Muscle layer of duodenum (tissue), 2 donors: ENCODE measurements around the gene BFSP1.

ENCODE experiments used
- H3K27ac ChIP-seq: one replicate; pipeline ENCODE4 v1.7.0; 2013; ENCODE audit warnings: mild to moderate bottlenecking, low read length
- H3K27me3 ChIP-seq: one replicate; pipeline ENCODE4 v1.7.0; 2013; ENCODE audit warnings: low read depth, mild to moderate bottlenecking, control low read depth, low read length
- H3K36me3 ChIP-seq, 2 donors: one replicate each; pipeline ENCODE4 v1.7.0; 2013; ENCODE audit warnings: low read length in 2 of 2, control low read depth in 1 of 2, mild to moderate bottlenecking in 1 of 2; ENCODE audit not compliant: insufficient read depth in 2 of 2, control insufficient read depth in 1 of 2
- H3K4me1 ChIP-seq, 2 donors: one replicate each; pipeline ENCODE4 v1.7.0; 2013; ENCODE audit warnings: low read length in 2 of 2, mild to moderate bottlenecking in 2 of 2, control low read depth in 1 of 2, moderate library complexity in 1 of 2; ENCODE audit not compliant: insufficient read depth in 2 of 2, control insufficient read depth in 1 of 2
- H3K4me3 ChIP-seq, 2 donors: one replicate each; pipeline ENCODE4 v1.7.0; 2013; ENCODE audit warnings: low read length in 2 of 2, low read depth in 1 of 2, mild to moderate bottlenecking in 1 of 2
- H3K9me3 ChIP-seq, 2 donors: one replicate each; pipeline ENCODE4 v1.7.0; 2013; ENCODE audit warnings: low read length in 2 of 2, control low read depth in 1 of 2, mild to moderate bottlenecking in 1 of 2; ENCODE audit not compliant: control insufficient read depth in 1 of 2
- donor health status: healthy.

The BFSP1 gene

DNA sequence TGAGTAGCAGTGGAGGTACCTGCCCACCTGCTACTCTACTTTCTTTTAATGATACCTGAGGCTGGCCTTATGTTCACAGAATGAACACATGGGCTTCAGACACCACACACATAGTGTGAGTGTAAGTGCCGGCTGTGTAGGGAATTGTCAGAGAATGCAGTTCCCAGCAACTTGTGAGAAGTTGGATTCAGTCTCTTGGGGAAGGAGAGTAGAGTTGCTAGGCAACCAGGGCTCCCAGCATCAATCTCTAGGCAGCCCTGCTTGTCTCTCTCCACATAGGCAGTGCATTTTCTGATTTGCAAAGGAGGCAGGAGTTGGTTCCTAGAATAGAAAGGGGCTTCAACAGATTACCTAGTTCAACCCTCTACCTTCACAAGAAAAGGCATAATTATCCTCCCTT, 74.1 kb downstream of the BFSP1 start:
- H3K4me1 ChIP-seq: no peaks in the 10 kb centered on the region
- no peaks in the 10 kb centered on the region for H3K27me3 ChIP-seq
- no peaks in the 10 kb centered on the region for H3K36me3 ChIP-seq
- no peak overlapping the region for H3K4me3 ChIP-seq
- H3K27ac ChIP-seq: no peak overlapping the region
- H3K9me3 ChIP-seq: no peaks in the 10 kb centered on the region

DNA sequence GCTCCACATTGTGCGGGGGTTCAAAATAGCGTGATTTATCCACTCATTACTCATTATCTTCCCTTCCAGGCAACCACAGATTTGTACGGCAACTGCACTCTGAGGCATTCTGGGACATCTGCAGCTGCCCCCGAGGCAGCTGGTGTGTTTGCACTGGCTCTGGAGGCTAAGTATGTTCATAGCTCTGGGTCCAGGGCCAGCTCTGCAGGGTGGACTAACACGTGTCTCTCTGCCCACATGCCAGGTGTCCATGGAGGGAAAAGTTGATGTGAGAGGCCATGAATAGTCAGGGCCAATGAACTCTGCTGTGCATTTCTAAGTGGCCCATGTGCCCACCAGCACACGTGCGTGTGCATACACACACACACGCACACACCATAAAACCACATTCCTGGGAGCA, 74.9 kb downstream of the BFSP1 start:
- no peaks in the 10 kb centered on the region for H3K27me3 ChIP-seq
- H3K4me3 ChIP-seq: no peak overlapping the region
- no peak overlapping the region for H3K27ac ChIP-seq
- no peaks in the 10 kb centered on the region for H3K4me1 ChIP-seq
- H3K9me3 ChIP-seq: no peaks in the 10 kb centered on the region
- no peaks in the 10 kb centered on the region for H3K36me3 ChIP-seq

DNA sequence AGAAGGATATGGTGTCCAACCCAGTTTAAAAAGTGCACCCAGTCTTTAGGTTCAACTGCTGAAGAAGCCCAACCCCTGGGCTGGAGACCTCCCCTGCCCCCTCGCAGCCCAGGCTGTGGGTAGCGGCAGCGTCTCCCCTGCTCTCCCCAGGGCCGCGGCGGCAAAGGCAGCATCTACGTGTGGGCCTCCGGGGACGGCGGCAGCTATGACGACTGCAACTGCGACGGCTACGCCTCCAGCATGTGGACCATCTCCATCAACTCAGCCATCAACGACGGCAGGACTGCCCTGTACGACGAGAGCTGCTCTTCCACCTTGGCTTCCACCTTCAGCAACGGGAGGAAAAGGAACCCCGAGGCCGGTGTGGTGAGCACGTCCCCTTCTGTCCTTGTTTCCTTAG, 77.6 kb downstream of the BFSP1 start:
- no peak overlapping the region for H3K27ac ChIP-seq
- no peaks in the 10 kb centered on the region for H3K27me3 ChIP-seq

DNA sequence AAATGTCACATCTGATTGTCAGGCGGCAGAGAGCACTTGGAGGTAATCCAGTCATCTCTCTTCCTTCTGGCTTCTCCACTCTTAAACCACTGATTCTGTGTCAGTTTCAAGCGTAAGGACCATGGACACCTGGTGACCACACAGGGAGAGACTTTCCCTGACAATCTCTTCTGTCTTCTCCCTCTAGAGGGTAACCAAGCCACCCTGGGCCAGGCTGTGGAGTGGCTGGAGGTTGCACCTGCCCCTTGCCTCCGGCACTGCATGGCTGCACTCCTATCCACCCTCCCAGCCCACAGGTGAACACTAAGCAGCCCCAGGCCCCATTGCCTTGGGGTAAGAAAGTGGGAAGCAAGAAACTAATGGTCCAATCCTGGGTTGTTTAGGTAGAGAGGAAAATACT, 78.7 kb downstream of the BFSP1 start:
- H3K36me3 ChIP-seq: no peaks in the 10 kb centered on the region
- H3K27me3 ChIP-seq: no peaks in the 10 kb centered on the region
- no peak overlapping the region for H3K4me3 ChIP-seq
- no peaks in the 10 kb centered on the region for H3K9me3 ChIP-seq
- H3K27ac ChIP-seq: no peak overlapping the region
- H3K4me1 ChIP-seq: no peaks in the 10 kb centered on the region

More for the DNA sequence above, 77.6 kb downstream of the BFSP1 start:
- no peaks in the 10 kb centered on the region for H3K4me1 ChIP-seq
- H3K9me3 ChIP-seq: no peaks in the 10 kb centered on the region
- no peak overlapping the region for H3K4me3 ChIP-seq
- no peaks in the 10 kb centered on the region for H3K36me3 ChIP-seq

DNA sequence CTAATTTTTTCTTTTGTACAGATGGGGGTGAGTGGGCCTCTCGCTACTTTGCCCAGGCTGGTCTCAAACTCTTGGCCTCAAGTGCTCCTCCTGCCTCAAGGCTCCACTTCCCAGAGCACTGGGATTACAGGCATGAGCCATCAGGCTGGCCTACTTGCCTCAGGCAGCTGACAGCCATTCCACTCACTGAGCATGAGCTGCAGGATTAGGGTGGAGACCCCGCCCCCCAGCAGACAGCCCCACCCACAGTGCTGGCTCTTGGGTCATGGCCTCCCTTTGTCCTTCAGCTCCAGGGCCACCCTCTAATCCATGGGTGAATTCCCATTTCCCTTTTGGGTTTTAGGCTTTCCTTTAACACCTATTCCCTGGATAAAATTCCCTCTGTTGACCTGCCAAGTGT, 82.1 kb downstream of the BFSP1 start:
- no peaks in the 10 kb centered on the region for H3K9me3 ChIP-seq
- H3K4me3 ChIP-seq: no peak overlapping the region
- no peaks in the 10 kb centered on the region for H3K4me1 ChIP-seq

DNA sequence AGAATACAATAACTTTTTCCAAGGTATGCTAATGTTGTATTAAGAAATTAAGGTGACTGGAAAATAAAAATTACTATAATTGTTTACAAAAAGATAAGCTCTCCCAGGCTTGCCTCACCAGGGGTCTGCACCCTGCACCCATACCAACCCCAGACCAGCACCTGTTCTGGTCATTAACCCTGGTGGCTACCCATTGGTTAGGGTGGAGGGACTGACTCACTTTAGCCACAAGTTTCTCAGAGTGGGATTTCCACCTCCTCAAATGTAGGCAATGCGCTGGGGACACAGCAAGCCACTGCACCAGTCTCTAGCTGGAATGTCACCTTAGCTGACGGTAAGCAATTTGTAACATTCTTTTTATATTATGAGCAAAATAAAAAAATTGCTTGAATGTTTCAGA, 83.1 kb downstream of the BFSP1 start:
- H3K27me3 ChIP-seq: no peaks in the 10 kb centered on the region
- H3K4me1 ChIP-seq: no peaks in the 10 kb centered on the region
- H3K36me3 ChIP-seq: no peaks in the 10 kb centered on the region
- H3K4me3 ChIP-seq: no peak overlapping the region
- no peaks in the 10 kb centered on the region for H3K9me3 ChIP-seq
- no peak overlapping the region for H3K27ac ChIP-seq

More for the DNA sequence above, 82.1 kb downstream of the BFSP1 start:
- no peaks in the 10 kb centered on the region for H3K36me3 ChIP-seq
- no peaks in the 10 kb centered on the region for H3K27me3 ChIP-seq
- no peak overlapping the region for H3K27ac ChIP-seq

DNA sequence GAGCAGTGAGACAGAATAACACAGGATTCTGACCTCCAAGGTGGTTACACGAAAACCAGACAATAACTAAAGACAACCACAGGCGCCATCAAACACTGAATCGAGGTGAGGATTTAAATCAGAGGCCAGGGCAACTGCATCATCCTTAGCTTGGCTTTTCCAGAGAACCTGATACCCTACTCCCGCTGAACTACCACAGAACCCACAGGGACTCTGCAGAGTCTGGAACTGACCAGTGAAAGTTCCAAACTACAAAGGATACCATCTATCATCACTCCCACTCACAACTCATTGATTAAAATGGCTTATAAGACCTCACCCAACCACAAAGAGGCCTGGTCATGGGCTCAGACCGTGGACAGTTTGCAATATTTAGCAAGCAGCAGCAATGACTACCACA, 85.0 kb downstream of the BFSP1 start:
- no peaks in the 10 kb centered on the region for H3K27me3 ChIP-seq
- H3K27ac ChIP-seq: no peak overlapping the region
- H3K4me1 ChIP-seq: no peaks in the 10 kb centered on the region
- no peak overlapping the region for H3K4me3 ChIP-seq
- peaks cover 0 to 4% of the 10 kb centered on the region in 2 donors for H3K9me3 ChIP-seq
- H3K36me3 ChIP-seq: no peaks in the 10 kb centered on the region

DNA sequence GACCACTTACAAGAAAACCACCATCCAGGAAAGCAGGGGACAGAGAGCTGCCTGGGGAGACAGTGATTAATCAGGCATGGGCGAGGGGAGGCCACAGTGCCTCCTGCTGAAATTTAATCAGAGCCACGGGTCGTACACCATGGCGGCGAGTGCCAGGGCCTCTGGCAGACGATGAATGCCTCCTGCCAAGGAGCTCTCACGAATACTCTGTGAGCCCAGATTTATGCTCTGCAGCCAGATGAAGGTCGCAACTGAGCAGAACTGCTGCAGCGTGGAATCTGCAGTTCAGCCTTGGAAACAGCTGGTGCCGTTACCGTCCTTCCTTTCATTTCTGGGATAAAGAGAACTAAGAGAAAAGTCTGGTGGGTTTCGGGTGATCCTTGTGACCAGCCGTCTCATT, 85.6 kb downstream of the BFSP1 start:
- Histone ChIP-seq H3K9me3 (peaks cover 0 to 4% of the 10 kb centered on the region in 2 donors), H3K36me3 (no peaks in the 10 kb centered on the region), H3K4me1 (no peaks in the 10 kb centered on the region), H3K4me3 (no peak overlapping the region), H3K27ac (no peak overlapping the region), H3K27me3 (no peaks in the 10 kb centered on the region)

DNA sequence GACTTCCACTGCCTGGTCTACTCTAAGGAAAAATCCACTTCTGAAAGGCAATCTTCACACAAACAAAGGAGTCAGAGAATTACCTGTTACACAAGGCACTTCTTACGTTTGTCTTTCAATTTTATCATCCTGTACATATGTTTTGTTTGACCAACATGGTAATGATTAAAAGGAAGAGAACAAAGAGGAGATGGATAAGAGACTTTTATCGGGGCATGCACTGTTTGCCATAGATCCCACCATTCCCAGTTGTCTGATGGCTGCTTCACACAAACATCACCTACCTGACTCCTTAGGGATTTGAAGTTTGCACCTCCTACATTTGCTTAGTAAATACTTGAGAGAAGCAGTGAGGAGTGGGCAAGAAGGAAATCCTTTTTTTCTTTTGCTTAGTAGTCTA, 87.1 kb downstream of the BFSP1 start:
- Histone ChIP-seq H3K9me3 (peaks cover 0 to 4% of the 10 kb centered on the region in 2 donors), H3K4me1 (no peaks in the 10 kb centered on the region), H3K4me3 (no peak overlapping the region), H3K36me3 (no peaks in the 10 kb centered on the region), H3K27me3 (no peaks in the 10 kb centered on the region), H3K27ac (no peak overlapping the region)
